ENCODE measurements around the gene SERF2. TPM values are rescaled to one million over a fixed set of nuclear protein-coding genes. Genes with fewer than 3 reads are reported as not detected.
"Not testable (repeated sequence)": the region's sequence is repeated elsewhere in the genome, so short reads cannot be mapped to it uniquely, and the experiment has no call there.

The SERF2 gene
- total and polyA plus RNA-seq, 4 donors, result 195 to 1,329 (median 838) TPM

DNA sequence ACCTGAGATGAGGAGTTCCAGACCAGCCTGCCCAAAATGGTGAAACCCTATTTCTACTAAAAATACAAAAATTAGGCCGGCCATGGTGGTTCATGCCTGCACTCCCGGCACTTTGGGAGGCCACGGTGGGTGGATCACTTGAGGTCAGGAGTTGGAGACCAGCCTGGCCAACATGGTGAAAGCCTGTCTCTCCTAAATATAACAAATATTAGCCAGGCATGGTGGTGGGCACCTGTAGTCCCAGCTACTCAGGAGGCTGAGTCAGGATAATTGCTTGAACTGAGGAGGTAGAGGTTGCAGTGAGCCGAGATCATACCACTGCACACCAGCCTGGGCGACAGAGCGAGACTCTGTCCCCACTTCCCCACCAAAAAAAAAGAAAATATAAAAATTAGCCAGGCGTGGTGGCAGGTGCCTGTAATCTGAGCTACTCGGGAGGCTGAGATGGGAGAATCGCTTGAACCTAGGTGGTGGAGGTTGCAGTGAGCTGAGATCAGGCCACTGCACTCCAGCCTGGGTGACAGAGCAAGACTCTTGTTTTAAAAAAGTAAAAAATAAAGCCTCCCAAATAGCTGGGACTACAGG, 38.7 kb downstream of the SERF2 start:
- H3K27me3 ChIP-seq (ENCODE audit: control insufficient read depth in 4 of 4, insufficient read depth in 4 of 4, low read length in 3 of 4); H3K4me3 ChIP-seq (ENCODE audit: low read depth in 1 of 3, low read length in 3 of 3); H3K27ac ChIP-seq (ENCODE audit: low read depth in 1 of 2, low read length in 2 of 2); H3K9ac ChIP-seq (ENCODE audit: low read depth in 1 of 2, low read length in 2 of 2); H3K4me1 ChIP-seq (ENCODE audit: control insufficient read depth in 4 of 4, insufficient read depth in 4 of 4, low read length in 3 of 4); DNase-seq (ENCODE audit: low spot score); H3K9me3 ChIP-seq (ENCODE audit: control insufficient read depth in 4 of 4, low read length in 3 of 4); H3K36me3 ChIP-seq (ENCODE audit: control insufficient read depth in 4 of 4, insufficient read depth in 3 of 4, low read depth in 1 of 4, low read length in 3 of 4): not testable (repeated sequence)
- 97% methylated on average over 9 of the region's 9 CpGs for WGBS

- H3K4me3 ChIP-seq (ENCODE audit: low read depth in 1 of 3, low read length in 3 of 3); DNase-seq (ENCODE audit: low spot score); H3K9me3 ChIP-seq (ENCODE audit: control insufficient read depth in 4 of 4, low read length in 3 of 4); H3K27me3 ChIP-seq (ENCODE audit: control insufficient read depth in 4 of 4, insufficient read depth in 4 of 4, low read length in 3 of 4); H3K9ac ChIP-seq (ENCODE audit: low read depth in 1 of 2, low read length in 2 of 2); H3K36me3 ChIP-seq (ENCODE audit: control insufficient read depth in 4 of 4, insufficient read depth in 3 of 4, low read depth in 1 of 4, low read length in 3 of 4); H3K4me1 ChIP-seq (ENCODE audit: control insufficient read depth in 4 of 4, insufficient read depth in 4 of 4, low read length in 3 of 4); H3K27ac ChIP-seq (ENCODE audit: low read depth in 1 of 2, low read length in 2 of 2): not testable (repeated sequence)
- 96% methylated on average over 14 of the region's 14 CpGs for WGBS
Measured at GRCh38 chr15:43831519-43832052, 39.5 kb downstream of the SERF2 start.

DNA sequence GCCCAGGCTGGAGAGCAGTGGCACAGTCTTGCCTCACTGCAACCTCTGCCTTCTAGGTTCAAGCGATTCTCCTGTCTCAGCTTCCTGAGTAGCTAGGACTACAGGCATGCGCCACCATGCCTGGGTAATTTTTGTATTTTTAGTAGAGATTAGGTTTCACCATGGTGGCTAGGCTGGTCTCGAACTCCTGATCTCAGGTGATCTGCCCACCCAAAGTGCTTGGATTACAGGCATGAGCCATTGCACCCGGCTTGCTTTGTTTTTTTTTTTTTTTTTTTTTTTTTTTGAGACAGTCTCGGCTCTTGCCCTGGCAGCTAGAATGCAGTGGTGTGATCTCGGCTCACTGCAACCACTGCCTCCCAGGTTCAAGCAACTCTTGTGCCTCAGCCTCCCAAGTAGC, 40.4 kb downstream of the SERF2 start:
- WGBS, result 93% methylated on average over 6 of the region's 6 CpGs
- H3K9ac ChIP-seq (ENCODE audit: low read depth in 1 of 2, low read length in 2 of 2); H3K27ac ChIP-seq (ENCODE audit: low read depth in 1 of 2, low read length in 2 of 2); H3K27me3 ChIP-seq (ENCODE audit: control insufficient read depth in 4 of 4, insufficient read depth in 4 of 4, low read length in 3 of 4); DNase-seq (ENCODE audit: low spot score); H3K4me1 ChIP-seq (ENCODE audit: control insufficient read depth in 4 of 4, insufficient read depth in 4 of 4, low read length in 3 of 4); H3K36me3 ChIP-seq (ENCODE audit: control insufficient read depth in 4 of 4, insufficient read depth in 3 of 4, low read depth in 1 of 4, low read length in 3 of 4); H3K4me3 ChIP-seq (ENCODE audit: low read depth in 1 of 3, low read length in 3 of 3); H3K9me3 ChIP-seq (ENCODE audit: control insufficient read depth in 4 of 4, low read length in 3 of 4): not testable (repeated sequence)

DNA sequence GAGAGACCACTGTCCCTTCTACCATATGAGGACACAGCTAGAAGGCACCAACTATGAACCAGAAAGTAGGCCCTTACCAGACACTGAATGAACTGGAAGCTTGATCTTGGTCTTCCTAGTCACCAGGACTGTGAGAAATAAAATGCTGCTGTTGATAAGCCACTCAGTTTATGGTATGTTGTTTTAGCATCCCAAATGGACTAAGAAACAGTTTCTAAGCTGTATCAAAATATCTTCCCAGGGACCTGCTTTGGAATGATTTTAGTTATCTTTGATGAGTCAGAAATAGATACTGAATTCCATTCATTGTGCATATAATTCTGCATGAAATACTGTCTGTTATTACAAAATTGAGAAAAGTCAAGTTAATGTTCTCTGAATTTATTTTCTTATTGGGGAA, 53.3 kb downstream of the SERF2 start:
- no peak for DNase-seq (ENCODE audit: low spot score)
- no peak for TF ChIP-seq YY1 (IDR thresholded peaks at IDR 0.05)
- no peak for TF ChIP-seq MAX (IDR thresholded peaks at IDR 0.05)
- TF ChIP-seq FOXA2 (IDR thresholded peaks at IDR 0.05), result no peak
- no peak overlapping the region for H3K27ac ChIP-seq (ENCODE audit: low read depth in 1 of 2, low read length in 2 of 2)
- H3K9ac ChIP-seq (ENCODE audit: low read depth in 1 of 2, low read length in 2 of 2), result no peak overlapping the region
- H3K4me3 ChIP-seq (ENCODE audit: low read depth in 1 of 3, low read length in 3 of 3), result no peak overlapping the region
- no peaks in the 10 kb centered on the region for H3K27me3 ChIP-seq (ENCODE audit: control insufficient read depth in 4 of 4, insufficient read depth in 4 of 4, low read length in 3 of 4)
- no peaks in the 10 kb centered on the region for H3K4me1 ChIP-seq (ENCODE audit: control insufficient read depth in 4 of 4, insufficient read depth in 4 of 4, low read length in 3 of 4)
- H3K9me3 ChIP-seq (ENCODE audit: control insufficient read depth in 4 of 4, low read length in 3 of 4), result no peaks in the 10 kb centered on the region
- no peaks in the 10 kb centered on the region for H3K36me3 ChIP-seq (ENCODE audit: control insufficient read depth in 4 of 4, insufficient read depth in 3 of 4, low read depth in 1 of 4, low read length in 3 of 4)

Small RNA genes lying within 50 kb of the gene (small RNA-seq; reads per million reads assigned to genes)
- not detected for gene MIR1282

Other genes with a start within 250 kb of the SERF2 start
- gene PPIP5K1, start 202.1 kb upstream of the SERF2 start, total RNA-seq, result 10 to 100 TPM; 11.9 to 18.2 TPM
- gene PPIP5K1, start 202.1 kb upstream of the SERF2 start, polyA plus RNA-seq, result 1 to 10 TPM; 2.5 to 5.4 TPM
- gene CKMT1B, start 198.3 kb upstream of the SERF2 start, total RNA-seq, result under 1 TPM in 1 of 2 donors, not detected in 1; 0.37 TPM
- under 1 TPM in 1 of 2 donors, not detected in 1; 0.03 TPM for gene CKMT1B, start 198.3 kb upstream of the SERF2 start, polyA plus RNA-seq
- gene STRC, start 173.5 kb upstream of the SERF2 start, total RNA-seq, result under 1 TPM in 1 of 2 donors, not detected in 1; 0.25 TPM
- under 1 TPM; 0.02 to 0.29 TPM for gene STRC, start 173.5 kb upstream of the SERF2 start, polyA plus RNA-seq
- 1 to 10 TPM in 1 of 2 donors, under 1 TPM in 1; 0.33 to 3.4 TPM for gene CATSPER2, start 143.5 kb upstream of the SERF2 start, total RNA-seq
- under 1 TPM; 0.16 to 0.74 TPM for gene CATSPER2, start 143.5 kb upstream of the SERF2 start, polyA plus RNA-seq
- gene CKMT1A, start 98.5 kb upstream of the SERF2 start, total RNA-seq, result under 1 TPM in 1 of 2 donors, not detected in 1; 0.65 TPM
- not detected for gene CKMT1A, start 98.5 kb upstream of the SERF2 start, polyA plus RNA-seq
- gene PDIA3, start 45.9 kb upstream of the SERF2 start, total RNA-seq, result 100 to 1,000 TPM; 109 to 272 TPM
- gene PDIA3, start 45.9 kb upstream of the SERF2 start, polyA plus RNA-seq, result 100 to 1,000 TPM; 159 to 328 TPM
- under 1 TPM; 0.89 to 0.92 TPM for gene ELL3, start 15.4 kb upstream of the SERF2 start, total RNA-seq
- gene ELL3, start 15.4 kb upstream of the SERF2 start, polyA plus RNA-seq, result 1 to 10 TPM in 1 of 2 donors, under 1 TPM in 1; 0.74 to 1.4 TPM
- not detected for gene SERINC4, start 7.9 kb downstream of the SERF2 start, total RNA-seq
- under 1 TPM in 1 of 2 donors, not detected in 1; 0.06 TPM for gene SERINC4, start 7.9 kb downstream of the SERF2 start, polyA plus RNA-seq
- gene HYPK, start 8.3 kb downstream of the SERF2 start, total RNA-seq, result 1 to 10 TPM; 4.8 to 7.9 TPM
- 10 to 100 TPM in 1 of 2 donors, 1 to 10 TPM in 1; 6.8 to 18.7 TPM for gene HYPK, start 8.3 kb downstream of the SERF2 start, polyA plus RNA-seq
- 1 to 10 TPM; 8.1 to 8.3 TPM for gene MFAP1, start 32.4 kb downstream of the SERF2 start, total RNA-seq
- 1 to 10 TPM; 7.9 to 8.1 TPM for gene MFAP1, start 32.4 kb downstream of the SERF2 start, polyA plus RNA-seq
- gene WDR76, start 34.7 kb downstream of the SERF2 start, total RNA-seq, result 10 to 100 TPM in 1 of 2 donors, under 1 TPM in 1; 0.84 to 17.4 TPM
- gene WDR76, start 34.7 kb downstream of the SERF2 start, polyA plus RNA-seq, result under 1 TPM; 0.44 to 0.78 TPM